Neural crest cell (in vitro differentiated cells): ENCODE results near the gene NIN. TPM values are rescaled to one million over a fixed set of nuclear protein-coding genes. Genes with fewer than 3 reads are reported as not detected.
A peak's percentile ranks its signal among the peaks of the same experiment; 100 is the strongest.

ENCODE experiments used
- DNase-seq: peaks from one replicate; pipeline ENCODE4 v3.0.0; 2021; ENCODE audit warnings: low read depth, mixed read lengths, low spot score
- H3K27ac Mint-ChIP-seq: one replicate; pipeline ENCODE4 v1.8.0; 2021; ENCODE audit warnings: mild to moderate bottlenecking, mixed read lengths; ENCODE audit not compliant: unreplicated experiment
- H3K27me3 Mint-ChIP-seq: 2 replicates; pipeline ENCODE4 v1.8.0; 2021; ENCODE audit warnings: low read depth, mild to moderate bottlenecking, mixed read lengths
- H3K36me3 Mint-ChIP-seq: 2 replicates; pipeline ENCODE4 v1.8.0; 2021; ENCODE audit warnings: low read depth, mild to moderate bottlenecking, mixed read lengths
- H3K4me1 Mint-ChIP-seq: 2 replicates; pipeline ENCODE4 v1.8.0; 2021; ENCODE audit warnings: mixed read lengths
- H3K4me3 Mint-ChIP-seq: one replicate; pipeline ENCODE4 v1.8.0; 2021; ENCODE audit warnings: mild to moderate bottlenecking, mixed read lengths
- H3K9me3 Mint-ChIP-seq: 2 replicates; pipeline ENCODE4 v1.8.0; 2021; ENCODE audit warnings: mixed read lengths
- CTCF ChIP-seq: fragments of 200-600 bp; sonication (generic); conservative IDR thresholded peaks from 2 replicates; pipeline ENCODE4 v1.5.0; 2021; ENCODE audit warnings: antibody characterized with exemption, mild to moderate bottlenecking
- total RNA-seq: library from RNA; stranded (reverse); gene quantifications from 2 replicates; pipeline ENCODE4 v1.2.1, GENCODE V29; 2021

Gene NIN
- total RNA-seq, 1 donor from 2014 or later: 94.9 TPM

GRCh38 chr14:50670196-50670865, 160.6 kb downstream of the NIN start:
- no peak for TF ChIP-seq CTCF
- no peaks in the 10 kb centered on the region for H3K36me3 Mint-ChIP-seq
- H3K4me3 Mint-ChIP-seq: peak overlapping the region; percentile 8
- H3K27ac Mint-ChIP-seq: no peak overlapping the region
- peaks cover 14% of the 10 kb centered on the region for H3K4me1 Mint-ChIP-seq
- no peak for DNase-seq
- no peaks in the 10 kb centered on the region for H3K27me3 Mint-ChIP-seq
- H3K9me3 Mint-ChIP-seq: no peaks in the 10 kb centered on the region

Other genes with a start within 250 kb of the NIN start
- gene SAV1, start 162.9 kb downstream of the NIN start, total RNA-seq: 23.5 and 23.8 TPM in 2 replicates
- 0.35 and 0.73 TPM in 2 replicates for gene ABHD12B, start 40.9 kb upstream of the NIN start, total RNA-seq
- 45.2 and 45.3 TPM in 2 replicates for gene PYGL, start 113.3 kb upstream of the NIN start, total RNA-seq